HUDEP-2 (cell line): Measurements from ENCODE around the gene PLEKHM3.
A peak's percentile ranks its signal among the peaks of the same experiment; 100 is the strongest.

Experiments
- DNase-seq, 76 experiments: peaks; one replicate each; lab custom pipeline; 2025; ENCODE audit not compliant: unreplicated experiment in 76 of 76; lab: John Stamatoyannopoulos, UW

Gene PLEKHM3

GRCh38 chr2:207772844-207773205, 252.5 kb downstream of the PLEKHM3 start:
- no peak for DNase-seq

GRCh38 chr2:207772081-207772843, 253.1 kb downstream of the PLEKHM3 start:
- peak in 37 of 76 experiments; percentile 4 to 61 (median 20) for DNase-seq

- DNase-seq, result no peak
These were observed 253.9 kb downstream of the PLEKHM3 start for GRCh38 chr2:207771421-207771820.
